ENCODE results near the gene CEP250.
"Not testable (repeated sequence)": the region's sequence is repeated elsewhere in the genome, so short reads cannot be mapped to it uniquely, and the experiment has no call there.

The CEP250 gene

GRCh38 chr20:35539756-35540212 lies 84.4 kb downstream of the CEP250 start:
- DNase-seq = no peak

DNA sequence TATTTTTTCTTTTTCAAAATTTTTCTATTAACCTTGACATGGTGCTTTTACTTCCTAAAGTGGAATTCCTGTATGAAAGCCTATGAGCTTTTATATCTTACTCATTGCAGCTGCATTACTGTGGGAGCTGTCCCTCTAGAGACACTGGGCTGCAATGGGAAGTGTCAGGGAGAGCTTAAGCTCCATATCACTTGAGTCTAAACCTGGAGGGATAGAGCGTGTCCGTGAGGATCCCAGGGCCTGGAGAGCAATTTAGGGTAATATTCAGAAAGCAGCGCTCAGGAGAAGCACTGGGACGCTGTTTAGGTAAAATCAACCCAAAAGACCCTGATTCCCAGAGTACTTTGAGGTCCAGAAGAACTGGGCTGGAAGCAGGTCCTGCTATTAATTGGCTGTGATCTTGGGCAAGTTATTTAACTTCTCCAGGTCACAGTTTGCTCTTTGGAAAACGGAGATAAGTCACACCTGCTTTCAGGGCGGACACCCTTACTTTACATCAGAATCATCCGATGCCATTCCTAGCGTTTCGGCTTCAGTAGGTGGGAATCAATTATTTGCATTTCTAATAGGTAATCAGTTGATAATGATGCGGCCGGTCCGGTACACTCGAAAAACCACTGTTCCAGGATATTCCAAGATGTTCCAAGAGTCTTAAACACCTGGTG lies 85.9 kb downstream of the CEP250 start:
- DNase-seq = no peak

- DNase-seq = peak; percentile 95 to 96
These were observed 86.6 kb downstream of the CEP250 start, which contains the start of gene ERGIC3 for GRCh38 chr20:35541783-35542662. Gene ERGIC3, plus strand, starts transcription at chr20:35542078. Its CDS starts 20 bp downstream, at chr20:35542098.

- DNase-seq = no peak
These were observed 87.6 kb downstream of the CEP250 start for GRCh38 chr20:35542990-35543389.

- DNase-seq = no peak
These were observed 89.0 kb downstream of the CEP250 start for GRCh38 chr20:35544436-35544835.

- not testable (repeated sequence) for DNase-seq
These were observed 89.5 kb downstream of the CEP250 start for GRCh38 chr20:35544941-35545340.

GRCh38 chr20:35546127-35546526 lies 90.7 kb downstream of the CEP250 start:
- DNase-seq = no peak

DNA sequence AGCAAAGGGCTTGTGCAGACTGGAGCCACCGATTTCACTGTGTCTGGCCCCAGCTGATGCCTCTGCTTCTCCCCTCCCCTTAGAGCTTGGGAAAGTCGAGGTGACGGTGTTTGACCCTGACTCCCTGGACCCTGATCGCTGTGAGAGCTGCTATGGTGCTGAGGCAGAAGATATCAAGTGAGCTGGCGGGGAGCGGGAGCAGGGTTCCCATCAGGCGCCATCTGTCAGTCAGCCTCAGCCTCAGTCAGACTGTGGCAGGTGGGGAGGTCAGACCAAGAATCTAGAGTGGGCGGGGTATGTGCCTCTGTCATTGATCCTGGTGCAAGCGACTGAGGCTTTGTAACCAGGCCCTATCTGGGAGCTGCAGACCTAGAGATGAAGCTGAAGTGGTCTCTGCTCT lies 91.9 kb downstream of the CEP250 start:
- no peak for DNase-seq

DNA sequence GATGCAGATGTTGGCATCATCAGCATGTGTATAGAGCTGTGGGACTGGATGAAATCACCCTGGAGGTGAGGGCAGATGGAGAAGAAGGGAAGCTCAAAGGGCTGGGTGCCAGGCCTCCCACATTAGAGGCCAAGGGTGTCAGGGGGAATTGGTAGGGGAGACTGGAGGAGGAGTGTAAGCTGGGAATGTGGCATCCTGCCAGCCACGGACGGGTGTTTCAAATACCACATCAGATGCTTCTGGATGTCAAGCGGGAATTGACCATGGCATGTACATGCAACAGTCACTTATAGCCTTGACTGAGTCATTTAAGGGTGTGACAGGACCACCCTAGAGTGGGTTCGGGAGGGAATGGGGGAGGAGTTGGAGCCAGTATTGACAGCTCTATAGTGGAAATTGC lies 96.1 kb downstream of the CEP250 start:
- no peak for DNase-seq

DNA sequence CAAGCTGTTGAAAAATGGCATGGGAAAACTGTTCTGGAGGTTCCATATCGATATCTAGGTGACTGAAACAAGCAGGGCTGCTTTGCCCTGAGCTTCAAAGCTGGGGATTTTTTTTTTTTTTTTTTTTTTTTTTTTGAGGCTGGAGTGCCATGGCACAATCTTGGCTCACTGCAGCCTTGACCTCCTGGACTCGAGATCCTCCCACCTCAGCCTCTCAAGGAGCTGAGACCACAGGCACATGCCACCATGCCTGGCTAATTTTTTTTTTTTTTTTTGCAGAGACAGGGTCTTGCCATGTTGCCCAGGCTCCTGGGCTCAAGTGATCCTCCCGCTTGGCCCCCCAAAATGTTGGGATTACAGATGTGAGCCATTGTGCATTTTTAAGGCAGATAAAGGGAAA lies 97.5 kb downstream of the CEP250 start:
- DNase-seq = no peak

- not testable (repeated sequence) for DNase-seq
These were observed 100.1 kb downstream of the CEP250 start for GRCh38 chr20:35555461-35555860.

- no peak for DNase-seq
These were observed 100.7 kb downstream of the CEP250 start for GRCh38 chr20:35555951-35556645.

DNA sequence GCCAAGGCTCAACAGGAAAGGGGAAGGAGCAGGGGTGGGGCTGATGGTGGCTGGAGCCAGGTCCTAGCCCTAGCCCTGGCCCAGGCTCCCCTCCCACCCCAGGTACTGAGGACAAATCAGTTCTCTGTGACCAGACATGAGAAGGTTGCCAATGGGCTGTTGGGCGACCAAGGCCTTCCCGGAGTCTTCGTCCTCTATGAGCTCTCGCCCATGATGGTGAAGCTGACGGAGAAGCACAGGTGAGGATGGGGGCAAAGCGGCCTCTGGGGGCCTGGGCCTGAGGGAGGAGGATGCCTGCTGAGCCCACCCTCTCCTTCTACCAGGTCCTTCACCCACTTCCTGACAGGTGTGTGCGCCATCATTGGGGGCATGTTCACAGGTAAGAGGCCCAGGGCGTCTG lies 101.5 kb downstream of the CEP250 start:
- DNase-seq = no peak

DNA sequence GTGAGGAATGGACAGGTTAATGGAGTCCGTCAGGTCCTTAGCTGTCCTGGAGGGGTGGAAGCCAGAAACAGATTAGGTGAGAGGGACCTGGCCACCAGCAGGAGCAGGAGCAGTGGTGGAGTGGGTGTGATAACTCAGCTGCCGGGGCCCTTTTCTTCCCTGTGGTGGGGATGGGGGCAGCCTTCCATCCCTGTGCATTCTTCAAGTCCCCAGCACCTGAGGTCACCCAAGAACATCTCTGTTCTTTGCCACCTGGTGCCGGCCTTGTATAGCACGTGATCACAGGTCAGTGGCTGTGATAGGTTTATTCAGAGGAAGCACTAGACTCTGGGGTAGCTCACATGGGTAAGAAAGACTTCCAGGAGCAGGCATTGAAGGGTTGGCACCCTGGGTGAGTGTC lies 103.1 kb downstream of the CEP250 start:
- no peak for DNase-seq

DNA sequence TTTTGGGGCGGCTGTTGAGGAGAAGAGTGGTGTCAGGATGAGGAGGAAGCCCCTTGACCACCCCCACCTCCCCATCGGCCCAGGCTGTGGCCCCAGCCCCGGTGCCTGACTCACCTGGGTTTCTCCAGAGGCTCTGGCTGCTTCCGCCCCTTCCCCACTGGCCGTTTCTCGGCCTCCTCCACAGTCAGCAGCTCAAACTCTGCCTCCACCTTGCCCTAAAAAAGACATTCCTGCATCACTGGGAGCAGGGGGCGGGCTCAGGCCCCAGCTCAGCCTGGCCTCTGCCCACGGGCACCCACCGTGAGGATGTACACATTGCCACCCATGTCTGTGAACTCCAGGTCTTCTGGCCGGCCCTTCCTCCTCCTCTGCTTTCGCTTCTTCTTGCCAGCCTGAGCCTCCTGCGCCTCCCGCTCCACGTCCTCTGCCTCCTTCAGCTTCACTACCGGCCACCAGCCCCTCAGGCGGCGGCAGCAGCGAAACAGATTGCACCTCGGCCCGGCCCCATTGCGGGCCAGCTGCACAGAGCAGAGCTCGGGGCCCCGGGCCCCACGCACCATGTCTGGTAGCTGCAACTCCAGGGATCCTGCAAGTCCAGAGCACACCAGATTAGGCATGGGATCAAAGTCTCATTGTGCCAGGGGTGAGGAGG lies 103.8 kb downstream of the CEP250 start:
- DNase-seq = no peak

DNA sequence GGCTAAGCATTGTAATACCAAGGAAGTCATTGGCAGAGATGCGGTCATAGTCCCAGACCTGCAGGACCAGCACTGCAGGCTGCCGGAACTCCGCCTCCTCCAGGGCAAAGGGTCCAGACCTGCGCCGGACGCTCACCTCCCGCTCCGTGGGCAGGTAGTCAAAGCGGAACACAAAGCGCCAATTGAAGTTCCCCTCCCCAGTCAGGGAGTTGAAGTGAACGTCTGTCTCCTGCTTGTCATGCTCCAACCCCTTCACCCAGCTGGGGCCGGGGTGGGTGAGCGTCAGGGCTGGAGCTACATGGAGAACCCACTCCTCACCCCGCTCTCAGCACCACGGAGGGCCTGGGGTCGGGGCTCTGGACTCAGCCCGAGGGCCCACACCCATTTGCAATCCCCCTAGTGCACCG lies 104.7 kb downstream of the CEP250 start:
- DNase-seq = no peak

- DNase-seq = no peak
These were observed 105.1 kb downstream of the CEP250 start for GRCh38 chr20:35560541-35560940.

DNA sequence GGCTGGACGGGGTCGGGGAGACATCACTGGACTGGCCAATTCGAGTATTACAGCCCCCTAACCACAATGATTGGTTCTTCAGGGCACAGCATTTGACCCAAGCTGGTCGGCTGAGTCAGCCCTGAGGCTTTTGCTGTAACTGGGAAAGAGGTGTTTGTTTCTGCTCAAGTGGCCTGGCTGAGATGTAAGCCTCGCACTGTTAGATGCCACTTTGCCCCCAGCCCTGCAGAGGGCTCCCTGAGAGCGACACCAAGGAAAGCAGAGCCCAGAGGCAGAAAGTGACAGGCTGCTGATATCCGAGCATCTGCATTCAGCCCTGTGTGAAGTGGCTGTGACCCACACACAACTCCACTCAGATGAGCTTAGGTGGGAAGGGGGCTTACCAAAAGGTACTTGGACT lies 105.9 kb downstream of the CEP250 start:
- no peak for DNase-seq

- no peak for DNase-seq
These were observed 106.3 kb downstream of the CEP250 start for GRCh38 chr20:35561671-35562070.

- no peak for DNase-seq
These were observed 107.2 kb downstream of the CEP250 start for GRCh38 chr20:35562541-35563110.

DNA sequence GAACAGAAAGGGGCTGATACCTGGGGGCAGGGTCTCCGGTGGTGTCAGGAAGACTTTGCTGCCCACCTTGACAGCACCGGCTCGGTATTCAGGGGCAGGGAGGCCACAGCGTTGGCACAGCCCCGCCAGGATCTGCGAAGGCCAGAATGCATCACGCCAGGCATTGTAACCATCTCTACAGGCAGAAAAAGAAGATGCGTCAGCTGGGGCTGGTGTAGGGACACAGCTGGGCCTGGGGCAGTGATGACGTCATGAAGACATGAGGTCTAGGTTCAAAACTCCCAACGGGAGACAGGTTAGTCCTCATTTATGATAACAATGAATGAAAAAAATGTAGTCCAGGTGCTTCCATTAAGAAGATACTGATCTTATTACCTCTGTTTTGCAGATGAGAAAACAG lies 108.4 kb downstream of the CEP250 start:
- DNase-seq = no peak

- DNase-seq = no peak
These were observed 109.5 kb downstream of the CEP250 start for GRCh38 chr20:35564905-35565304.

DNA sequence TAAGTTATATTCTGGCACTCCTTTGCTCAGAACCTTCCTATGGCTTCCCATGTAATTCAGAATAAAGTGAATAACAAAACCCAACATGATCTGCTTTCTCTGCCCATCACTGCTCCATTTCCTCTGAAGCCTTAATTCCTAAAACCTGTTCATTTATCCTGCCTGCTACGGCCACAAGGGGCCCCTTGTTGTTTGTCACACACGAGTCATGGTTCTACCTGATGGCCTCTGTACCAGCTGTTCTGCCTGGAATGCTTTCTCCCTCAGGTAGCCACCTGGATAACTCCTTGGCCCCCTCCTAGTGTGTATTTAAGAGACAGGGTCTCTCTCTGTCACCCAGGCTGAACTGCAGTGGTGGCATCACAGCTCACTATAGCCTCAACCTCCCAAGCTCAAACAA lies 113.2 kb downstream of the CEP250 start:
- DNase-seq = no peak
